Omental fat pad (tissue), 4 donors: Measurements from ENCODE around the gene GLI3. TPM values are rescaled to one million over a fixed set of nuclear protein-coding genes. Genes with fewer than 3 reads are reported as not detected.

ENCODE experiments used
- ATAC-seq: fragments of 150-250 bp; one replicate; pipeline ENCODE4 v1.9.1; 2016; ENCODE audit warnings: mild to moderate bottlenecking, moderate library complexity; ENCODE audit not compliant: low FRiP score
- DNase-seq: peaks from one replicate; pipeline ENCODE4 v3.0.0-alpha.2; 2019; ENCODE audit warnings: low spot score
- CTCF ChIP-seq, 3 donors: fragments of 450-650 bp; IDR thresholded peaks; one replicate each; pipeline ENCODE4 v1.5.1; 2016 to 2017; ENCODE audit warnings: antibody characterized with exemption in 3 of 3, mild to moderate bottlenecking in 3 of 3, moderate library complexity in 2 of 3
- total RNA-seq, 4 donors: library from RNA; depleted of rRNA; stranded (reverse); fragments of >200 nt; gene quantifications; one replicate each; pipeline ENCODE4 v1.1.0, GENCODE V29; 2016

The GLI3 gene
- total RNA-seq, 4 donors from 2014 or later, result 10.0 to 19.2 (median 14.6) TPM

GRCh38 chr7:41999736-42000283, 237.2 kb downstream of the GLI3 start:
- ATAC-seq, result no peak
- DNase-seq, result no peak
- TF ChIP-seq CTCF (IDR thresholded peaks at IDR 0.05), result no peak

GRCh38 chr7:41998041-41998440, 239.0 kb downstream of the GLI3 start:
- ATAC-seq (no peak), DNase-seq (no peak)
- no peak for TF ChIP-seq CTCF (IDR thresholded peaks at IDR 0.05)

GRCh38 chr7:41997151-41997550, 239.9 kb downstream of the GLI3 start:
- no peak for ATAC-seq
- no peak for TF ChIP-seq CTCF (IDR thresholded peaks at IDR 0.05)

GRCh38 chr7:41996381-41997035, 240.5 kb downstream of the GLI3 start:
- ATAC-seq (peak; percentile 50), DNase-seq (no peak)
- TF ChIP-seq CTCF (IDR thresholded peaks at IDR 0.05), result no peak

More at GRCh38 chr7:41997151-41997550, 239.9 kb downstream of the GLI3 start:
- no peak for DNase-seq

- DNase-seq, result no peak
- no peak for TF ChIP-seq CTCF (IDR thresholded peaks at IDR 0.05)
- ATAC-seq, result no peak
These were observed 241.3 kb downstream of the GLI3 start for GRCh38 chr7:41995632-41996271.

- ATAC-seq, result no peak
- no peak for TF ChIP-seq CTCF (IDR thresholded peaks at IDR 0.05)
- no peak for DNase-seq
These were observed 242.3 kb downstream of the GLI3 start for GRCh38 chr7:41994746-41995110.
